HepG2 (cell line): ENCODE data around the gene GK. TPM values are rescaled to one million over a fixed set of nuclear protein-coding genes. Genes with fewer than 3 reads are reported as not detected.

Experiments
- FOXK1 ChIP-seq: sonication (generic); formaldehyde crosslinking; IDR thresholded peaks from 2 replicates; pipeline ENCODE4 v1.4.0; 2020; ENCODE audit warnings: low read depth, missing genetic modification reagents, borderline replicate concordance
- NRL ChIP-seq: sonication (generic); formaldehyde crosslinking; IDR thresholded peaks from 2 replicates; pipeline ENCODE4 v1.5.0; 2020; ENCODE audit warnings: missing genetic modification reagents, mild to moderate bottlenecking, moderate library complexity, borderline replicate concordance
- PITX1 ChIP-seq: sonication (generic); formaldehyde crosslinking; IDR thresholded peaks from 2 replicates; pipeline ENCODE4 v1.5.1; 2020; ENCODE audit warnings: mild to moderate bottlenecking, missing genetic modification reagents
- RFX1 ChIP-seq: fragments of 450-650 bp; IDR thresholded peaks from 2 replicates; pipeline ENCODE4 v1.6.1; 2017
- SOX6 ChIP-seq, 2 experiments: fragments of 450-650 bp in 1 of 2; sonication (generic) in 1 of 2; formaldehyde crosslinking in 1 of 2; IDR thresholded peaks; 2 replicates each; pipeline versions ENCODE4 v1.4.0 to v1.6.1; 2017 to 2020; ENCODE audit warnings: antibody characterized with exemption in 1 of 2, mild to moderate bottlenecking in 1 of 2, missing genetic modification reagents in 1 of 2
- ZBTB49 ChIP-seq: sonication (generic); formaldehyde crosslinking; IDR thresholded peaks from 2 replicates; pipeline ENCODE4 v1.4.0; 2020; ENCODE audit warnings: missing genetic modification reagents, borderline replicate concordance
- ZFP37 ChIP-seq: sonication (generic); formaldehyde crosslinking; IDR thresholded peaks from 2 replicates; pipeline ENCODE4 v1.4.0; 2020; ENCODE audit warnings: missing genetic modification reagents, borderline replicate concordance
- ZMAT5 ChIP-seq: sonication (generic); formaldehyde crosslinking; IDR thresholded peaks from 2 replicates; pipeline ENCODE4 v1.5.0; 2020; ENCODE audit warnings: mild to moderate bottlenecking, low read depth, missing genetic modification reagents, borderline replicate concordance
- ZNF775 ChIP-seq: sonication (generic); formaldehyde crosslinking; IDR thresholded peaks from 2 replicates; pipeline ENCODE4 v1.4.0; 2020; ENCODE audit warnings: missing genetic modification reagents, mild to moderate bottlenecking, moderate library complexity, borderline replicate concordance
- polyA plus RNA-seq, 8 experiments: library from polyadenylated mRNA; depleted of rRNA in 3 of 8; stranded (reverse) in 7 of 8; unstranded in 1 of 8; fragments of >200 nt; fragmentation: Illumina TruSeq in 4 of 8; extraction: Trizol in 4 of 8; gene quantifications; 2 replicates each; pipeline versions ENCODE4 v1.2.1 to v1.2.3, GENCODE V29; 2011 to 2016; ENCODE audit warnings: low read depth in 4 of 8, missing spikeins in 1 of 8, mixed read lengths in 1 of 8; ENCODE audit not compliant: insufficient read depth in 1 of 8
- total RNA-seq, 5 experiments: library from RNA; depleted of rRNA; stranded (reverse); fragments of >200 nt; fragmentation: Illumina TruSeq; extraction: Trizol; gene quantifications; 2 replicates each; pipeline ENCODE4 v1.2.3, GENCODE V29; 2016; ENCODE audit warnings: low read depth in 1 of 5
- TF ChIP-seq, protein P1 (sequence below): sonication (generic); formaldehyde crosslinking; IDR thresholded peaks from 2 replicates; pipeline ENCODE4 v1.4.0; 2020; ENCODE audit warnings: missing genetic modification reagents, mild to moderate bottlenecking, borderline replicate concordance

GK gene
- total and polyA plus RNA-seq, 2 of the 13 experiments (the other 11 are each of a cell fraction or from before 2014, with no cell fraction given) = 64.2 to 265 TPM

- no peak for TF ChIP-seq ZMAT5 (CRISPR knock-in tag)
- TF ChIP-seq ZFP37 (CRISPR knock-in tag) = no peak
- no peak for TF ChIP-seq RFX1
- TF ChIP-seq ZNF775 = no peak
- TF ChIP-seq, protein P1, sequence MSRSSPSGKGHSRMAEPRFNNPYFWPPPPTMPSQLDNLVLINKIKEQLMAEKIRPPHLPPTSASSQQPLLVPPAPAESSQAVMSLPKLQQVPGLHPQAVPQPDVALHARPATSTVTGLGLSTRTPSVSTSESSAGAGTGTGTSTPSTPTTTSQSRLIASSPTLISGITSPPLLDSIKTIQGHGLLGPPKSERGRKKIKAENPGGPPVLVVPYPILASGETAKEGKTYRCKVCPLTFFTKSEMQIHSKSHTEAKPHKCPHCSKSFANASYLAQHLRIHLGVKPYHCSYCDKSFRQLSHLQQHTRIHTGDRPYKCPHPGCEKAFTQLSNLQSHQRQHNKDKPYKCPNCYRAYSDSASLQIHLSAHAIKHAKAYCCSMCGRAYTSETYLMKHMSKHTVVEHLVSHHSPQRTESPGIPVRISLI (CRISPR knock-in tag) = no peak
- TF ChIP-seq ZBTB49 (CRISPR knock-in tag) = no peak
- TF ChIP-seq FOXK1 (CRISPR knock-in tag) = 0 out of 2 replicates have a peak, but pooled peaks have one; percentile 5
- no peak for TF ChIP-seq SOX6 (IDR thresholded peaks at IDR 0.05)
- TF ChIP-seq SOX6 (CRISPR knock-in tag; IDR thresholded peaks at IDR 0.05) = peak; percentile 68
- 0 out of 2 replicates have a peak, but pooled peaks have one; percentile 23 for TF ChIP-seq NRL (CRISPR knock-in tag)
- no peak for TF ChIP-seq PITX1 (CRISPR knock-in tag)
Measured at GRCh38 chrX:30652527-30653414, 452 bp upstream of the GK start (continued).
